ENCODE data around the gene PRKN.
"Not testable (repeated sequence)": the region's sequence is repeated elsewhere in the genome, so short reads cannot be mapped to it uniquely, and the experiment has no call there.

The PRKN gene

DNA sequence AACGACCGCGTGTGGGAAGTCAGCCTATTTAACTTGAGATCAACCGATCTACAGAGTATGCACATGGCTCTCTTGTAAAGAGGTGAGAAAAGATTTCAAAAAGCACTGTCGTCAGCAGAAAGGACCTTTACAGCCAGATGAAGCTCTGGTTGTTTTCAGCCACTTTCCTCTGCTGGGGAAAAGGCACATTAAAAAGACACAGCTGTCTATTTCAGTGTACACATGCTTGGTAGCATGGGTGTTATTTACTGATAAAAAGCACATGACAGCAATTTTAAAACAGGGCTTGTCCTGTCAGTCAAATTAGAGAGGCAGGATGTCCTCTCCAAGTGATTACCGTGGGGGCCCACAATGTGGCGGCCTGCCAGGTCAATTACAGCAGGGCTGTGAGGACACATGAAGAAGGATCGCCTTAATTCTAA is 188.9 kb downstream of the PRKN start:
- DNase-seq (ENCODE audit: low read depth): no peak

DNA sequence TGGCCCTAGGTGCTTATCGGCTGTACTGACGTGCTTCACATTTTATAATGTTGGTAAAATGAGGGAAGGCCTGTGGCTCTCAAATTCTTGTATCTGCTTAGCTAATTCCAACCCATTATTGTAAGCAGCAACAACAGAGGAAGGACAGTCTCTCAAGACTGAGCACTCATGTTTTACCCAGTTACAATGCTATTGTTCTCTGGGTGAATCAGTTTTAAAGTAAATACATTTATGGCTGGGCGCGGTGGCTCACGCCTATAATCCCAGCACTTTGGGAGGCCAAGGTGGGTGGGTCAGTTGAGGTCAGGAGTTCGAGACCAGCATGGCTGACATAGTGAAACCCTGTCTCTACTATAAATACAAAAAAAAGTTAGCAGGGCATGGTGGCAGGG is 194.6 kb downstream of the PRKN start:
- no peak for DNase-seq (ENCODE audit: low read depth)

- no peak for DNase-seq (ENCODE audit: low read depth)
These were observed 195.1 kb downstream of the PRKN start for GRCh38 chr6:162532283-162533008.

DNA sequence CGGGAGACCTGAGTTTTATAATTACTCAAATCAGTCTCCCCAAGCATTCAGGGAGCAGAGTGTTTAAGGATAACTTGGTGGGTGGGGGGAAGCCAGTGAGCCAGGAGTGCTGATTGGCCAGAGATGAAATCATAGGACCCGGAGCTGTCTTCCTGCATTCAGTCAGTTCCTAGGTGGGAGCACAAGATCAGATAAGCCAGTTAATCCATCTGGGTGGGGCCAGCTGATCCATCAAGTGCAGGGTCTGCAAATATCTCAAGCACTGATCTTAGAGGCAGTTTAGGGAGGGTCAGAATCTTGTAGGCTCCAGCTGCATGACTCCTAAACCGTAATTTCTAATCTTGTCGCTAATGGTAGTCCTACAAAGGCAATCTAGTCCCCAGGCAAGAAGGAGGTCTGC is 196.2 kb downstream of the PRKN start:
- DNase-seq (ENCODE audit: low read depth): not testable (repeated sequence)

DNA sequence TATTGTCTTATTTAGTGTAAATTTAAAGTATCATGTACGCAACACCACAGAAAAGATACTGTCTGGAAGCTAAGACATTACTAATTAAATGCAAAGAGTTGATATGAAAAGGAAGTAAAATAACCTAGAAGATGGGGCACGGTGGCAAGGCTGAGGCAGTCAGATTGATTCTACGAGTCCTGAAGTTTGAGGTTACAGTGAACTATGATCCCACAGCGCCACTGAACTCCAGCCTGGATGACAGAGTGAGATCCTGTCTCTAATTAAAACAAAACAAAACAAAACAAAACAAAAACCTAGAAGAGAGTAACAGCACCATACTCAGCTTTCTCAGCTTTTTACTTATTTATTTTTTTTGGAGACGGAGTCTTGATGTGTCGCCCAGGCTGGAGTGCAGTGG is 199.0 kb downstream of the PRKN start:
- no peak for DNase-seq (ENCODE audit: low read depth)

GRCh38 chr6:162526960-162527359 is 200.6 kb downstream of the PRKN start:
- no peak for DNase-seq (ENCODE audit: low read depth)

- no peak for DNase-seq (ENCODE audit: low read depth)
These were observed 202.4 kb downstream of the PRKN start for GRCh38 chr6:162525181-162525580.

GRCh38 chr6:162512744-162513143 is 214.8 kb downstream of the PRKN start:
- DNase-seq (ENCODE audit: low read depth): no peak

GRCh38 chr6:162497389-162497788 is 230.2 kb downstream of the PRKN start:
- no peak for DNase-seq (ENCODE audit: low read depth)

- DNase-seq (ENCODE audit: low read depth): no peak
These were observed 233.6 kb downstream of the PRKN start for GRCh38 chr6:162493917-162494316.

DNA sequence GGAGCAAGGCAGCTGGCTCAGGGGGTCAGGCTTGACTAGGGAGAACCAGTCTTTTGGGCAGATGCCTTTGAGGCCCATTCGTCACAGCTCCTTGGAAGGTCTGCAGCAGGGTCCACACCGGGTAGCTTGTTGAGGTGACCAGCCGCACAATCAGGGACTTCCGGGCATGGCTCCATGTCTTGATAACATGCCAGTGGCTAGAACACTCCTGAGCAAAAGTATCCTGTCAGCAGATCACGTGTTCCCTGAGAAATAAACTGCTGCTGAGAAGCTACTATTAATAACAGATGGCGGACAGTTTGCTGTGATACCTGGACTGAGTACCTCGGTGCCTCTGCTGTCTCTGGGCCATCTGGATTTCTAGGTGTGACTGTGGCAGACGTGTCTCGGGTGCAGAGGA is 235.9 kb downstream of the PRKN start:
- no peak for DNase-seq (ENCODE audit: low read depth)

DNA sequence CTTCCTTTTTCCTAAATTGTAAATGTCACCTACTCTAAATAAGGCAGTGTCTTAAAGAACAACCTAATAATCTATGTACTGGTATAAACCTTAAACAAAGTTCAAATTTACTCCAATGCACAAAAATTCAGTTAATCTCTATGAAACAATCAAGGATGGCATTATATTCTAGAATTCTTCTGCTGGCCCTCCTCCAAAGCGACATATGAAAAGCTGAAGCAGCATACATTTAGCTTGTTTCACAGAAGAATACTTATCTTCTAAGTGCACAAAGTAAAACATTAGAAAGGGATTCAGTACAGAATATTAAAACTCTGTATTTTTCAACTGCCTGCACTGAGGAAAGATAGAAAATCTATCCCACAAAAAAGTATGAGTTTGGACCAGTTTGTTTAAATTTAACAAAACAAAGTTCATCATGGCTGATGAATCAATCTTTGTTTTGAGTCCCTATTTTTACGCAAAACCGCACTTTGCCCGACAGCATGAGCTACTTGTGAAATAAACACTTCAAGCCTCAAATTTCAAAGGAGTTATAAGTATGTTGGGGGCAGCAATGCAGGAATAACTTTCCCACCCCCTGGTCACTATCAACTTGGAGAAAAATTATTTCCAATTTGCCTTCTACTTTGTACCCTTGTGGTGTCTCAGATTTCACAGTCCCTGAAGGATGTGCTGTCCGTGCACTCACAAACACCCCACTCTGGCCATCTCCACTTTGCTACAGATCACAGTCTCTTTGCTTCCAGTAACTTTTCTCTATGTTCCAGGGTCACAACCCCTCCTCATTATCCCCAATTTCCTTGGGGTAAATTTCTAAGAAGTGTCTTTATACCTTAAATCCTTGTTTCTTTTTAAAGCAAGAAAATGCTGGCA is 238.2 kb downstream of the PRKN start:
- DNase-seq (ENCODE audit: low read depth): no peak

- DNase-seq (ENCODE audit: low read depth): no peak
These were observed 239.1 kb downstream of the PRKN start for GRCh38 chr6:162488444-162488843.

DNA sequence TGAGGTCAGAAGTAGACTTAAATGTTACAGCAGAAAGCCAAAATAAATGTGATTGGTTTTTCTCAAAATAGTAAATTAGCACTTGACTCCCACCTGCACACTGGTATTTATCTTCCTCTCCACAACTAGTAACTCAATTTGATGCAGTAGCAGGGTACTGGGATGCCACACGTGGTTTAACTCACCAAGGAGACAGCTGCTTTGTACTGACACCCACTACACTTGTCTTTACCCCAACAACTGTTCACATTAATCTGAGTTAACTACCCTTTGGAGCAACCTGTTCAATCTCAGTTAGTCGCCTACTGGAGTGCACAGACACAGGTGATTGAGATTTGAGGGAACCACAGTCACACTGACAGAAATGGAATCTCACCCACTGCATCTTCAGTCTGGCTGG is 242.1 kb downstream of the PRKN start:
- no peak for DNase-seq (ENCODE audit: low read depth)

- no peak for DNase-seq (ENCODE audit: low read depth)
These were observed 245.6 kb downstream of the PRKN start for GRCh38 chr6:162481938-162482337.

DNA sequence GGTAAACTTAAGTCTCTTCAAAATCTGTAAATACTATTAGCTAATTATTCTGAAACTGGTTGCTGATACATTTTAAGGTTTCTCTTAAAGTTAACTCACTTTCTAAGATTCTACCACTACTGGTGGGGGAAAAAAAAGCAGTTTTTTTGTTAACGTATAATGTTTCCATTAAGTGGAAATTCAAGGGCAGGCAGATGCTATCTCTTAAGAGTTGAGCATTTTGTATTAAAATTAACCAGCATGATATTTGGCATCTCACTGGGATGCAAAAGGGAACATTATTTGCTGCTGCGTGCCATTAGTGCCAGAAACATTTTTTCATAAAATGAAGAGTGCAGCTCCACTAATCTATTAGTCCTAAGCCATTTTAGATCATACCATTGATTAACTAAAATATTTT is 246.2 kb downstream of the PRKN start:
- no peak for DNase-seq (ENCODE audit: low read depth)

GRCh38 chr6:162478192-162478671 is 249.3 kb downstream of the PRKN start:
- DNase-seq (ENCODE audit: low read depth): no peak

- DNase-seq (ENCODE audit: low read depth): no peak
These were observed 252.8 kb downstream of the PRKN start for GRCh38 chr6:162474722-162475121.

GRCh38 chr6:162471842-162472241 is 255.7 kb downstream of the PRKN start:
- no peak for DNase-seq (ENCODE audit: low read depth)

GRCh38 chr6:162468326-162468725 is 259.2 kb downstream of the PRKN start:
- DNase-seq (ENCODE audit: low read depth): peak; percentile 26

DNA sequence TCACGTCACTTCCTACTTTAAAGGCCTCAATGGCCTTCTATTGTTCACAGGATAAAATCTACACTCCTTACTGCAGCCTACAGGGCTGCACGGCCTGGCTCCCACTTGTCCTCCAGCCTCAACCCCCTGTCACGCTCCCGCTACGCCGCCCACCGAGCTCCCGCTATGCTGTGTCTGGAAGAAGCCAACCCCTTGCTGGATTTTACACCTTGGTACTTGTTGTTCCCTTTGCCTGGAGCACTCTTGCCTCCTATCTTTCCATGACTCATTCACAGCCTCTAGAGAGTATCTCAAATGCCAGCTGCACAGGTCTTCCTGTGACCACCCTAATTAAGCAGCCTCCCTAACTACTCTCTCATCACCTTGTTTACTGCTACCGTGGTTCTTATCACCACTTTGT is 259.9 kb downstream of the PRKN start:
- no peak for DNase-seq (ENCODE audit: low read depth)

DNA sequence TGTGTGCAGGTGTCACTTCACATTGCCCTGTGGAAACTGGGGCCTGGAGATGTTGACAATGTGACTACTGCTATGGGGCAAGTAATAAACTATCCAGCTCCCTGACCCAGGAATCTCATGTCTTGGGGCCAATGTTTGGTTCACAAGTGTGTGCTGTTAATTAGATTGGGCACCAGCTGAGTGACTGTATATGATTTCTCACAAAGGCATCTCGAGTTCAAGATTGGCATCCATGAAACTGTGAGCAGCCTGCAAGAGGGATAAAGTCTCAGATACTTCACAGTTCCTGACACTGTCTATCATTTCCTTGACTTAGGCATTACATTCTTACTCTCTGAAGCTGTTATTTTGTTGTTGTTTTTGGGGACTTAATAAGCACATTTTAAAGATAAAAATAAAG is 264.0 kb downstream of the PRKN start:
- no peak for DNase-seq (ENCODE audit: low read depth)

DNA sequence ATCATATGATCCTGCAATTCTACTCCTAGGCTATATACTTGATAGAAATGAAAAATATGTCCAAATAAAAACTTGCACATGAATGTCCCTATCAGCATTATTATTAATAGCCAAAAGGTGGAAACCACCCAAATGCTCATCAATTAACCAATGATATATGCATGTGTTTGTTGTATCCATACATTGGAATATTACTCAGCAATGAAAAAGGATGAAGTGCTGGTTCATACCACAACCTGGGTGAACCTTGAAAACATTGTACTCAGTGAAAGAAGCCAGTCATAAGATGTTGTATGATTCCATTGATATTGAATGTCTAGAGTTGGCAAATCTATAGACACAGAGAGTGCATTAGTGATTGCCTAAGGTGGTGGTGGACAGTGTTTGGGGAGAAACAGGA is 267.6 kb downstream of the PRKN start:
- DNase-seq (ENCODE audit: low read depth): no peak

Measured in fibroblast of the conjunctiva (primary cell).